Middle frontal gyrus (tissue), 1 donor: ENCODE data around the gene ANO1.

Source experiments
- DNase-seq: peaks from one replicate; pipeline ENCODE4 v3.0.0-alpha.2; 2015; ENCODE audit warnings: low spot score; ENCODE audit errors: extremely low spot score

Gene ANO1

DNA sequence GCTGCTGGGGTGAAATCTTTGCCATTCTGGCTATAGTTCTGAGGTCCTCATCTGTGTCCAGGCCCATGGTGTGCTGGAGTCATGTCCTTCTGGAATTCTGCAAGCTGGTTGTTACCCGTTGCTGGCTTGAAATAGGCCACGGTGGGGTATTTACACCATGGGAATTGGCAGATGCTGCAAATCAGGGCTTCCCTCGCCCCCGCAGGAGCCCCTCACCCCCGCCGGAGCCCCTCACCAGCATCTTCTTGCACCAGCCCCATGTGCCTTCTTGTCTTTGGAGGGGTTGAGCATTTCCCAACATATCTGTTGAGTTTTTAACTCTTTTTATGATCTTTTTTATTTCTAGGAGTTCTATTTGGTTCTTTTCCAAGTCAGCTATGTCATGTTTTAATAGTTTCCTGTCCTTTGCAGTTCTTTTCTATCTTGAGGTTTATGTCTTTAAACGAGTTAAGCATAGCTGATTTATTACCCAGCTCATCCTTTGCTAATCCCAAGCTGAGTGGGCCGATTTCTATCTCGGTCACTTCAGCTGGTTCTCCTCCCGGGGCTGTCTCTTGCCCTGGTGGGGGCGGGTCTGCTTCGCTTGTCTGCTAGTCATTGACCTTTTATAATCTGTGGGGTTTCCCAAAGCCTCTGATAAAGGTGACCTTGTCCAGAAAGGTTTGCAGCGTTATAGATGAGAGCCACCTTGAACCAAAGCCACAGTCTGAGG is 17.6 kb downstream of the ANO1 start:
- no peak for DNase-seq

DNA sequence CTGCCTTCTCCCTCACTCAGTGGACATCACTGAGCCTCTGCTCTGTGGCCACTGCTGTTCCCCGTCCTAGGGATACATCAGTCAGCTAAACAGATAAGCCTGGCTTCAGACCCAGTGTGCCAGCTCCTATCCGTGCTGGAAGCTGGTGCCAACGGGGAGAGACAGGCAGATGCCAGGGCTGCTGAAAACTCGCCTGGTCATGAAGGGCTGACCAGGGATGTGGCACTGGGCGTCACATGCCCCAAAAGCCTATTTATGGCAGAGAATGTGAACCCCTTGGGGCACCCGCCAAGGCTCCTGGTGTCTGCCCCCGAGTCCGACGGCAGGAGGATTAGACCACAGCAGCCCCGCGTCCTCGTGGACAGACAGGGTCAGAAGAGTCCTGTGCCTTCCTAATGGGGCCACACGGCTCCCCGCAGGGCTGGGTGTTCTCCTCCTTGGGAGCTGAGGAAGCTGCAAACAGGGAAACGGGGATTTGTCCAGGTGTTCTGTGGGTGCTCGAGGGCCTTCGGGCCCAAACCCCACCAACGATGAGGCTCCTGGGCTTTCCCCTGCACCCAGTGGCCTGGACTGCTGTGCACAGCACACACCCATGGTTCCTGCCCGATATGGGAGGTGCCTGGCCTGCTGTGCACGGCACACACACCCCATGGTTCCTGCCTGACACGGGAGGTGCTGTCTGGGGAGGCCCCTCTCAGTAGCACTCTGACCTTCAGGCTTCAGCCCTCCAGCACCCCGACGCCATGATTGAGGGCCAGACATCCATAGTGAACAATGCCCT is 19.9 kb downstream of the ANO1 start:
- no peak for DNase-seq

DNA sequence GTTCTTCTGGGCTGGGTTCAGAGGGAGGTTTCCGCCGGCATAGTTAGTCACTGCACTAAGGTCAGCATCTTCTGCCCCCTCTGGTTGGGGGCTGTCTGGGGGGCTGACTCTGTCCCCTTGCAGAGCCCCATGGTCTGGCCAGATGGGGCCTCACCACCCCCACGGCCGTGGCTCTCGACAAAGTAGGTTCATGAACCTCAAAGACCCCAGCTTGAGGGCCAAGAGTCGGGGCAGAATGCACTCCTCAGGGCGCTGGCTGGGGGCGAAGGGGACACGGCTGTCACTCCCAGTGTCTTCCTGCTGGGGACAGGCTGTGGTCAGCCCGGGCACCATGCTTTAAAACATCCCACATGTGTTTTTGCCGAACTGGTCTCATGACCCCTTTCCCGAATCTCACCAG is 20.8 kb downstream of the ANO1 start:
- DNase-seq, result no peak

DNA sequence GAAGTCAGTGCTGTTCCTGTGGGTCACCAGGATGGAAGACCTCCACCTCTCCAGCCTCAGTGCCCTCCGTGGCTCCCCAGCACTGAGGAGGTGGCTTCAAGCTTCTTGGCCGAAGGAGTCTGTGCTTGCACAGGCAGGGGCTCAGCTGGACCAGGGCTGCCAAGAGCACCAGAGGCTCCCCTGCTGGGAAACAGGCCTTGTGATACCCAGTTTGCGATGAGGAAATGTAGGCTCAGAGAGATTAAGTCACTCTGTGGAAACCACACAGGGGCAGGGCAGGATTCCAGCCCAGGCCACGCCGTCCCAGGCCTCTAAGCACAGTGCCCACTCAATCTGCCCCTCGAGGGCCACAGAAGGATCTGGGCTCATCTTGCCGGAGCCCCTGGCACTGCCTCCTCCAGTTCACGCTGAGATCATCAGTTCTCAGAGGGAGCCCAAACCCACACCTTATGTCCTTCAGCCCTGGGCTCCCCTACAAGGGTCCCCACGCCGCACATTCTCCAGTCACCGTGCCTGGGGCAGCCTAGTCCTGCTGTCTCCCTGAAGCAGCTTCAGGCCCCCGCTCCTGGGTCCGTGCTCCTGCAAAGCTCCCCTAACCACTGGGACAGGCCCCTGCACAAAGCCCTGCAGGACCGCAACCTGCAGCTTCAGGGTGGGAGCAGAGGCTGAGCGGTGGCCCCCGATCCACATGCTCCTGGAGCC is 21.6 kb downstream of the ANO1 start:
- DNase-seq, result no peak

DNA sequence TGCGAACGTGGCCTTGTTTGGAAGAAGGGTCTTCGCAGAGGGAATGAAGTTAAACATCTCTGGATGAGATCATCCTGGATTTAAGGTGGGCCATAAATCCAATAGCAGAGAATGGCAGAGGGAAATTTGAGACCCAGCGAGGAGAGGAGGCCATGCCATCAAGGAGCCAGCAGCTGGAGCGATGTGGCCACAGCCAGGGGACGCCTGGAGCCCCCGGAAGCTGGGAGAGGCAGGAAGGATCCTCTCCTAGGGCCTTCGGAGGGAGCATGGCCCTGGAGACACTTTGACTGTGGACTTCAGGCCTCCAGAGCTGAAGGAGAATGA is 22.1 kb downstream of the ANO1 start:
- no peak for DNase-seq

DNA sequence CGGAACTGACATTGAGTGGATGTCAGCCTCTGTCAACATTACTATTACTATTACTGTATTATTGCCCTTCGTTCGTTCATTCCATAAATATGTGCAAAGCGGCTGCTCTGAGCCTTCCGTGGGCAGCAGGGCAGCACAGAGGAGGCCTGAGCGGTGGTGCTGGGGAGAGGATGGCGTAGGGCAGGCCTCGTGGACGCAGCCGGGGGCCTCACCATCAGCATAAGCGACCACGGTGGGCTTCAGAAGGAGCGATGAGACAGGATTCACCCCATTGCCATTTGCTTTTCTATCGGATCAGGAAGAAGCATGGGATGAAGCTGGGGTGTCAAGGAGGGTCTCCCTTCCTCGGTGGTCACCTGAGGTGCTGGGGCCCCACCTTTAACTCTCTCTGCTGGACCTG is 22.7 kb downstream of the ANO1 start:
- DNase-seq, result no peak

DNA sequence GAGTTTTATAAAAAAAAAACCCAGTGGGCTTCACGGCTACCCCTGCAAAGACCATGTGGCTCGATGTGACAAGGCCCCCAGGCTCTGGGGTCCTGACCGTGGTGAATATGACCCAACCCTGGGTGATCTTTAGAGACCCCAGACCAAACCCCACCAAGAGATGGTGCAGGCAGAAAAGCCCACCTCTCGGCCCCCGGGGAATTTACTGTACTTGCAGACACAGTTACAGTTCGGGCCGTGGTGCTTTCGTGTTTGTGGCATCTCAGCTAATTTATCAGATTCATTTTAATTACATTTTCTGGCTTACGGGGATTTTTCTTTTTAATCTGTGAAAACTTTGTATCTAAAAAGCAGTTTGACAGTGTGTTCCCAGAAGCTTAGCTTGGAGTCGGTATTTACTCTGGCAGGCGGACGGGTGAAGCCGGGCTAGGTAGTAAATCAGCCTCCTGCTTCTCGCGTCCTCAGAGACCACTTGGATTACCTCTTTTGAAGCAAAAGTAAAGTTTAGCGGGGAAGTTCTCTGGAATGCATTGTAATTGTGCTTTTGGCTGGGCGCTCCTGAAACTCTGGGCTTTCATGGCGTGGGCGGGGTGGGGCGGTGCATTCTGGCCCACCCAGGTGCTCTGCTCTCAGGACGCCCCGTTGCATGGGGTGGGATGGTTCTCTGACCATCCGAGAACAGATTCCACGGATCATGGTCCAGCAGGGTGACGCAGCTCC is 25.3 kb downstream of the ANO1 start:
- no peak for DNase-seq

DNA sequence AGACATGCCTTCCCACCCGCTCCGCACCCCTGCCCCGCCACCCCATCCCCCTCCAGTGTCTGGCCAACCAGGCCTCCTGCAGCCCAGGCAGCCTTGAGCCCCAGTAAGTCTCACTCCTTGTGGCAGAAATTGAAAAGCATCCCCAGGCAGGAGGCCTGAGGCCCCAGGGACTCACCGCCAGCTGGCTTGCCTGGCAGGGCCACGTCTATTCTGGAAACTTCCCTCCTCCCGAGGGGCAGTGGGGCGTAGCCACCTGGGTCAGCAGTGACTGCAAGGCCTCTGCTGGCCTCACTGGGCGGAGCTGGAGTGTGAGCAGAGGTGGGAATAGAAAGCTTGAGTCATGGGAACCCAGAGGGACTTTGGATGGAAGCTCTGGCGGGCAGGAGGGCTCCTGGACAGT is 26.3 kb downstream of the ANO1 start:
- DNase-seq, result no peak

DNA sequence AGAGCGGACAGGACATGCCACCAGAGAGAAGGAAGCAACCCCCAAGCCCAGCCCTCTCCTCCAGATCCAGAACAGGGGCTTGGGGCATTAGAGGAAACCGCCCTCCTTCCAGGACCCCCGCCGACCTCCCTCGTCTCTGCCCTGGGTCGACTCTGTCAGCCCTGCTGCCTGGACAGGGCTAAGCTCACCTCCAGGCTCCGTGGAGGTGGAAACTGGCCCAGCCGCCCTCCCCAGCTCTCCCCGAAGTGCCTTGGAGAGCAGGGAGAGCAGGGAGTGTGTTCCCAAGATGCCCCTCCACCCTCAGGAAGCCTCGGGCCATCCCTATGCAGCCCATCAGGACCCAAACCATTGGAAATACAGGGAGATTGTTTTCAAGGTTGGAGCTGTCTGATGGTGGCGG is 26.8 kb downstream of the ANO1 start:
- no peak for DNase-seq

DNA sequence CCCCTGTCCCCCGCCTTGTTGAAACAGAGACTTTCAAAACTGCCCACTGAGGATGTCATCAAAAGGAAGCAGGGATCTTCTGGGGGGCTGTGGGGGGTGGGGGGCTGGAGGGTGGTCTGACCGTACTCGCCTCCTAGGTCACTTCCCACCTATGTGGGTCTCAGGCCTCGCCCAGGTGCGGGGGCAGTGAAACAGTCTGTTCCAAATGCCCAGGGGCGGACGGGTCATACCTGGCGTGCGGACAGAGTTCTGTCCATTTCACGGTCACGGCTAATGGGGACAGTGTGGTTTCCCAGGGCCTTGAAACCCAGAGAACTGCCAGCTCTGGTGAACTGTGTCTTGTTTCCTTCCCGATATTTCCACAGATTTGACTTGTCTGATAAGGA is 27.2 kb downstream of the ANO1 start:
- no peak for DNase-seq

DNA sequence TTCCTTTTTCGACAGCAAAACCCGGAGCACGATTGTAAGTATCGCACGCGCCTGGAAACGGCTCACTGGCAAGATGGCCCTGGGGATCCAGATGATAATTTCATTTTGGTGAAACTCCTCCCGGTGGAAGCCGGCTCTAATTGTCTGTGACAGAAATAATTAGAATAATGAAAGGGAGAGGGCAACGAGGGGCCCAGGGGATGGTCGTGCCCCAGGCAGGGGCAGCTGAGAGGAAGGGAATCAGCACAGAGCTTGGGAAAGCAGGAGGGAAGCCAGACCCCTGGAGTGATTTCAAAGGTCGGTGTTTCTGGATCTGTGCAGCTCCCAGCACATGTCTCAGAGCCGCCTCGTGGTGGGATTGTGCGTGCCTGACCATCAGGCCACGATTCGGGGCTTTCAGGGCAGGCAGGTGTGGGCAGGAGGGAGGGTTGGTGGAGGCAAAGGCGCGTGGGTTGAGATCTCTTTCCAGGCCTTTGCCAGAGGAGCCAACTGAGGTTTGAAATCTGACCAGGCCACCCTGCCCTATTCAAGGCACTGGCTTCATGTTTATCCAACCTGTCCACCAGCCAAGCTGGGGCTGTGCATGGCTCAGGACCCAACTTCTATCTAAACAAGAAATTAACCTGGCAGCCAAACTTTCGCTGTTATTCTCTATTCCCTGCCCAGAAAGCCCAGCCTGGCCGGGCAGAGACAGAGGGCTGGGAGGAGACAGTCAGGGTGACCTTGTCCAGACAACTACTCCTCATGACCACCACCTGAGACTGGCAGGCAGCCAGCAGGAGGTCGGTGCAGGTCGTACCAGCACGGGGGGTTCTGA is 27.8 kb downstream of the ANO1 start:
- DNase-seq, result no peak

DNA sequence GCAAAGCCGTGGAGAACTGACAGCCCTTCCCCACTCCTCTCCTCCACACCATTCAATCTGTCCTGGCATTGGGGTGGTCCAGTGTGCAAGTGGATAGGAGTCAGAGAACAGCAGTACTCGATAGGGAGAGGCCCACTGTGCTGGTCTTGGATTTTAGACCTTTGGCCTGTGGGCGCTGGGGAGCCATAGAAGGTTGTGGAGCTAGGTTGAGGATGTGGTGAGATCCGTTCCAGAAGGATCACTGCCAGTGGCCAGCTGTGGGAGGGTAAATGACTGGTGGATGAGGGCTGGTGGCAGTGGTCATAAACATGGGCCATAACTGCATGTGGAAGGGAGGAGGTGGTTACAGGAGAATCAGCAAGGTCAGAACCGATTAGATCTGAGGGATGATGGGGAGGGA is 28.6 kb downstream of the ANO1 start:
- no peak for DNase-seq

DNA sequence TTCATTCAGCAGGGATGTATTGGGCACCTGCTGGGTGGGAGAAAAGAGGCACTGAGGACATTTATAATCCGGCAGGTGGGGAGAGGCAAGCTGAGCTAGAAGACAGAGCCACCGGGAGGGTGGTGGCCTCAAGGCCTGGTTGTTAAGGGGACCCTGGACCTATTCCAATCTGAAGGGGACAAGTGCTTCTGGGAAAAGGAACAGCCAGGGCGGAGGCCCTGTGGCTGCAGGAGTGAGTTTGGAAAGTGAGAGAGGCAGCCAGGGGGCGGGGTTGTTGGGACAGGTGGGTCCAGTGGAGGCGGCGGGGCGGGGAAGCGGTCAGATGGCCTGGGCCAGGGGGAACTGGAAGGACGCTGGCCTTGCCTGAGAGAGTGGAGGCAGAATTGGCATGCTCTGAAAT is 29.1 kb downstream of the ANO1 start:
- no peak for DNase-seq

DNA sequence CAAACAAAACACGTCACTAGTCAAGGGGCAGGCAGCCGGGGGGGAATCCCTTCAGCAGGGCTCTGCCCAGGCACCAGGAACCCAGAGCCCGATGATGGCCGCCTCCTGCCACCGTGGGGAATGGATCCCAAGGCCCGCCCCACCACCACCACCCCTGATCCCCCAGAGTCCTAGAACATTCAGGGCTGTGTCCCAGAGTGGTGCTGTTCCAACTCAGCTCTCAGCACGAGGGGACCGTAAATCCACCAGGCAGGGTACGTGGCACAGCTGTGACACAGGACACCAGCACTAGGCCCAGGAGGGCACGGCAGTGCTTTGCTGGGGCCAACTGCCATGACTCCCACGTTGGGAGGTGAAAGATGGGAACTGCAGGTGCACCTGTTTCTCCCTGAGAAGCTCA is 29.6 kb downstream of the ANO1 start:
- DNase-seq, result no peak

DNA sequence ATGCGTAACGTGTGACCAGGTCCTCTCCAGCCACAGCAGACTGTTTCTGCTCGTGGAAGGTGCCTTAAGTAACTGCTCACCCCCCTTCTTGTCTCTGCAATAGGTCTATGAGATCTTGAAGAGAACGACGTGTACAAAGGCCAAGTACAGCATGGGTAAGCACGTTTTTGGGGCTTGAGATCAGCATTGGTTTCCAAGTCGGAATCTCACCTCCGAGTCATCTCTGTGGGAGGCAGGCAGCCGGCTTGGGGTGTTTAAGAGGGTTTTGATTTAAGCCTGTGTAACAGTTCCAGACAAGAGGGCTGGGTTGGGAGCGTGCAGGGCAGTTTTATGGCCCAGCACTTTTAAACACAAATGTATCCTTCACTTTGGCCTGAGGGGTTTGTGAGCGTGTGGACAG is 30.1 kb downstream of the ANO1 start:
- no peak for DNase-seq

DNA sequence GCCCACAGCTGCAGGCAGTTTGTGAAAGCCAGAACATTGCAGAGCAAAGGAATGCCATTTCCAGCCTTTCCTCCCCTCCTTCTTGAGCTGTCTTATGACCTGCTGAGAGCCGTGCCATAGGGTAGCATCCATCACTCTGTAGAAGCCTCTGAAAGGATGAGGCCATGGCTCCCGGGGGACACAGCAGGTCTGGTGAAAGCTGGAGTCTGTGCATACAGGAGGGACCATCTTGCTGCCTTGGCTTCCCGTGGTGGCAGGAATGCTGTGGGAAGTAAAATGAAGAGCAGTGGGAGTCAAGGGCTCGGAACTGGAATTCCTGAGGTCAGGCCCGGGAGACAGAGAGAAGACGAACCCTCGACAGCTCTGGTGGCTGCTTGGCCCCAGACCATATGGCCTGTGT is 30.9 kb downstream of the ANO1 start:
- DNase-seq, result no peak

DNA sequence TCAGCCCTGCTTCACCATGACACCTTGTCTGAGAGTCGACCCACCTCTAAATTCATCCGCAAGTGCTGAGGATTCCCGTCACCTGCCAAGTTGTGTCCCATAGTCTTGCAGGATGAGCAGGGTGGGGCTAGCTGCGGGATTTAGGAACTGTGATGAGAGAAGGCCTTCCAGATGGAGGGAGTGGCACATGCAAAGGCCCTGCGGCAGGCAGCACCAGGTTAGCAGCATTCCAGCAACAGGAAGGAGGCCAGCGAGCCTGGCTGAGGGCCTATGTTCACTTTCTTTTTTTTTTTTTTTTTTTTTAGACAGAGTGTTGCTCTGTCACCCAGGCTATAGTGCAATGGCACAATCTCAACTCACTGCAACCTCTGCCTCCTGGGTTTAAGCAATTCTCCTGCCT is 31.8 kb downstream of the ANO1 start:
- no peak for DNase-seq

DNA sequence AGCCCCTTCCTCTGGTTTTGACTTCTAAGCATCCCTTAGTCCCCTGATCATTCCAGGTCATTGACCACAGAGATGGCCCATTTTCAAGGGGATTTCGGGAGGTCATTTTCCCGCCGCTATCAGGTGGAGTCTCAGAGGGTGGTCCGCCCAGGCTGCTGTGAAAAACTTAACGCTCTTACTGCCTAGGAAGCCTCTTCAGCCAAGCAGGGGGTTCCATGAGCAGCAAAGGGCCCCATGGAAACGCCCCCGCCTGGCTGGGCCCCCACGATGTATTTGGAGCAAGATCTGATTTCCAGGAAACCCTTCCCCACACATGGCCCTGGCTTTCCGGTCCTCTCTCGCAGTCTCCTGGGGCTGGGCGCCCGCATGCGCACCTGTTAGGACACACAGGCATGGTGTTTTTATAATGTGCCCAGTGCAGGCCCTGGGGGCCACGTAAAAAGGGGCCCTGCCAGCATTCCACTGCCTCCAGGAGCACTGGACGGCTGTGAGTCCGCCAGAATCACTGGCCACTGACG is 32.5 kb downstream of the ANO1 start:
- DNase-seq, result no peak

DNA sequence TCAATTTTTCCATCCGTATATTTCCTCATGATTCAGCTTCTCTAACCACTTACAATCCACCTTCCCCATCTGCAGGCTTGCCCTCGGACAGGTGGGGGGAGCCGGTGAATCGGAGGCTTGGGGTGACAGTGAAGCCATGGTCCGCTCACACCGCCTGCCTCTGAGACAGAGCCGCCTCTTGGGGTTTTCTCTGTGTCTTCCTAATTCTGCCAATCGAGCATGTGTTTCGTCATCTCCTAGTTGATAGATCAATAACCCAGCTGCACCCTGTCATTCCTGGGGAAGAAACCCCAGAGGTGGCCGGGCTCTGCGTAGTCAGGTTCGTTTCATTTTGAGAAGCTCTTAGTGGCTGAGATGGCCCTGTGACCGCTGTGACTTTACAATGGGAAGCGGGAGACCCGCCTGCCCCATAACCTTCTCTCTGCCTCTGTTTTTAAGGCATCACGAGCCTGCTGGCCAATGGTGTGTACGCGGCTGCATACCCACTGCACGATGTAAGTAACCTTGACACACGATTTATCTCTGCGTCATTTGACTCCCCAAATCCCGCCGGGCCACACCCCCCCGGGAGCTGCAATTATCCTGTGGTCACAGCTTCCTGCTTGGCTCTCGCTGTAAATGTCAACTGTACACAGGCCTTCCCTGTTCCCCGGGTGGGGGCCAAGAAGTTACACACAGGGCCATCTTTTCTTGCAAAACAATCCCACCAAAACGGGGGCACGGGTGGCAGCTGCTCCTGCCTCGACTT is 33.3 kb downstream of the ANO1 start:
- DNase-seq, result no peak

DNA sequence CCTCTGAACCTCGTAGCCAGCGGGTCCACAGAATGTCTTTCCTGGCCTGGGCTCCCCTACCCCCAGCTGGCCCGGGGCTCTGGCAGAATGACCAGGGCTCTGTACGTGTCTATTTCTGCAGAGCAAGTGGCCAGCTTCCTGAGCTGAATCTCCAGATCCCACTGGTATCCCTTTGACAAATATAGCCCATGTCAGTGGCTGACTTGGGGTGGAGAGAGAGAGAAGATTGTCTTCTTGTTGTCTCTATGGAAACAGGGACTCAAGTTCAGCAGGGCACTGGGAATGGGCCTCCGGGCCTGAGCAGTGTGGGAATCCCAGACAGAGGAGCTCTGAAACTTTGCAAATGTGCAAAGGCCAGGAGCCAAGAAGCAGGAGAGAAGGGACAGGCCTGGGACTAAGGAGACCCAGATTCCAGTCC is 33.9 kb downstream of the ANO1 start:
- DNase-seq, result no peak
